ENCODE measurements around the gene IMPA2.

Gene IMPA2

DNA sequence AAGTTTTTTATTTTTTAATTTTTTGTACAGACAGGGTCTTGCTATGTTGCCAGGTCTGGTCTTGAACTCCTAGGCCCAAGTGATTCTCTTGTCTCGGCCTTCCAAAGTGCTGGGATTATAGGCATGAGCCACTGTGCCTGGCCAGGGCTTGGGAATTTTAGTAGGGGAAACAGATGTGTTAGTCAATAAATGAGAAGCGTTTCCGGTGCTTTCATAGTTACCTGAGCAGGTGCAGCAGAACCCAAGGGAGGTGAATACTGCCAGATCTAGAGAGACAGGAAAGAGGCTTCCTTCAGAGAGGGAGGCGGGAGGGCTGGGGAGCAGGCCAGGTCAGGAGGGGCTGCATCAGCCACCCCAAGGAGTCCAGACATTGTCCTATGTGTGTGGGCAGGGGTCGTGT lies 30.5 kb upstream of the IMPA2 start:
- no peak overlapping the region for H4K8ac ChIP-seq (ENCODE audit: low read depth, low read length)
- WGBS (ENCODE audit: extremely low coverage, insufficient coverage, low lambda C conversion rate) = no CpG with 5 or more reads among the region's 5 CpGs

DNA sequence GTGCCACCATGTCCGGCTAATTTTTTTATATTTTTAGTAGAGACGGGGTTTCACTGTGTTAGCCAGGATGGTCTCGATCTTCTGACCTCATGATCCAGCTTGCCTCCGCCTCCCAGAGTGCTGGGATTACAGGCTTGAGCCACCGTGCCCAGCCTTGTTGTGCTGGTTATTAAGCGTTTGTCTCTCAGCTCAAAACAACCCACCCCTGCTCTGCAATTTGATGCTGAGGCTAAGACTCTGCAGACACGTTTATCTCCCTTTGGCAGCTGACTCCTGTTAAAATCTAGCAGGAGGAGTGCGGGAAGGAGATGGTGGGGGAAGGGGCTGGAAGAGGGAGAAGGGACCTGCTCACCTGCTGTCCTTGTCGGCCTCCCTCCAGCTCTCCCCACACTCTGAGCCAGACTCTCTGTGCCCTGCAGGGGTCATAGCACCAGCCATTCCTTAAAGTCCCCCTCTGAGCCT lies 29.9 kb upstream of the IMPA2 start:
- Histone ChIP-seq H3K4me3 (ENCODE audit: low read length) (no peak overlapping the region), H4K8ac (ENCODE audit: low read depth, low read length) (no peak overlapping the region), H3K4ac (ENCODE audit: low read depth, low read length) (no peak overlapping the region), H4K5ac (ENCODE audit: low read length) (no peak overlapping the region), H3K4me1 (ENCODE audit: control insufficient read depth, low read depth, low read length) (peaks cover 3% of the 10 kb centered on the region), H3K79me1 (ENCODE audit: low read length) (no peaks in the 10 kb centered on the region), H3K18ac (ENCODE audit: low read length) (no peak overlapping the region), H3K79me2 (ENCODE audit: control insufficient read depth, insufficient read depth, low read length) (no peaks in the 10 kb centered on the region), H2BK5ac (ENCODE audit: low read length) (no peak overlapping the region), H3K56ac (ENCODE audit: low read length) (no peak overlapping the region), H2AK5ac (ENCODE audit: low read length) (no peak overlapping the region), H3K27me3 (ENCODE audit: insufficient read depth, low read length, poor library complexity) (no peaks in the 10 kb centered on the region), H3K23ac (ENCODE audit: low read length) (no peak overlapping the region), H3K4me2 (ENCODE audit: low read length) (no peak overlapping the region), H3K27ac (ENCODE audit: low read depth, low read length) (no peak overlapping the region), H3K9ac (ENCODE audit: low read length) (no peak overlapping the region), H3K36me3 (ENCODE audit: control insufficient read depth, insufficient read depth, low read length) (no peaks in the 10 kb centered on the region), H2BK15ac (replicated peaks; ENCODE audit: low read depth) (no peak overlapping the region), H2BK120ac (ENCODE audit: low read depth, low read length) (no peak overlapping the region)
- WGBS (ENCODE audit: extremely low coverage, insufficient coverage, low lambda C conversion rate) = no CpG with 5 or more reads among the region's 9 CpGs
- DNase-seq = peak; percentile 66

More for the DNA sequence above, 30.5 kb upstream of the IMPA2 start:
- H3K9ac ChIP-seq (ENCODE audit: low read length) = no peak overlapping the region
- H3K27ac ChIP-seq (ENCODE audit: low read depth, low read length) = no peak overlapping the region
- no peak overlapping the region for H3K4me3 ChIP-seq (ENCODE audit: low read length)
- H3K79me2 ChIP-seq (ENCODE audit: control insufficient read depth, insufficient read depth, low read length) = no peaks in the 10 kb centered on the region
- H2BK15ac ChIP-seq (replicated peaks; ENCODE audit: low read depth) = no peak overlapping the region
- peak overlapping the region; percentile 83 for H3K18ac ChIP-seq (ENCODE audit: low read length)
- H4K5ac ChIP-seq (ENCODE audit: low read length) = no peak overlapping the region
- no peak overlapping the region for H2BK120ac ChIP-seq (ENCODE audit: low read depth, low read length)
- peaks cover 3% of the 10 kb centered on the region for H3K4me1 ChIP-seq (ENCODE audit: control insufficient read depth, low read depth, low read length)
- no peaks in the 10 kb centered on the region for H3K27me3 ChIP-seq (ENCODE audit: insufficient read depth, low read length, poor library complexity)
- H3K36me3 ChIP-seq (ENCODE audit: control insufficient read depth, insufficient read depth, low read length) = no peaks in the 10 kb centered on the region
- no peak overlapping the region for H2BK5ac ChIP-seq (ENCODE audit: low read length)
- no peak overlapping the region for H3K4me2 ChIP-seq (ENCODE audit: low read length)
- H3K4ac ChIP-seq (ENCODE audit: low read depth, low read length) = peak overlapping the region; percentile 78
- H2AK5ac ChIP-seq (ENCODE audit: low read length) = no peak overlapping the region
- H3K23ac ChIP-seq (ENCODE audit: low read length) = no peak overlapping the region
- H3K79me1 ChIP-seq (ENCODE audit: low read length) = no peaks in the 10 kb centered on the region
- DNase-seq = no peak
- no peak overlapping the region for H3K56ac ChIP-seq (ENCODE audit: low read length)

- Histone ChIP-seq H3K4me3 (ENCODE audit: low read length) (no peak overlapping the region), H4K5ac (ENCODE audit: low read length) (no peak overlapping the region), H3K18ac (ENCODE audit: low read length) (no peak overlapping the region), H4K8ac (ENCODE audit: low read depth, low read length) (no peak overlapping the region), H3K9ac (ENCODE audit: low read length) (no peak overlapping the region), H3K79me2 (ENCODE audit: control insufficient read depth, insufficient read depth, low read length) (no peaks in the 10 kb centered on the region), H2AK5ac (ENCODE audit: low read length) (no peak overlapping the region), H3K27me3 (ENCODE audit: insufficient read depth, low read length, poor library complexity) (no peaks in the 10 kb centered on the region), H3K36me3 (ENCODE audit: control insufficient read depth, insufficient read depth, low read length) (no peaks in the 10 kb centered on the region), H2BK15ac (replicated peaks; ENCODE audit: low read depth) (no peak overlapping the region), H2BK120ac (ENCODE audit: low read depth, low read length) (no peak overlapping the region), H3K56ac (ENCODE audit: low read length) (no peak overlapping the region), H2BK5ac (ENCODE audit: low read length) (no peak overlapping the region), H3K4me2 (ENCODE audit: low read length) (no peak overlapping the region), H3K79me1 (ENCODE audit: low read length) (no peaks in the 10 kb centered on the region), H3K4me1 (ENCODE audit: control insufficient read depth, low read depth, low read length) (peaks cover 3% of the 10 kb centered on the region), H3K27ac (ENCODE audit: low read depth, low read length) (no peak overlapping the region), H3K23ac (ENCODE audit: low read length) (no peak overlapping the region), H3K4ac (ENCODE audit: low read depth, low read length) (no peak overlapping the region)
- no peak for DNase-seq
- no CpG with 5 or more reads among the region's 5 CpGs for WGBS (ENCODE audit: extremely low coverage, insufficient coverage, low lambda C conversion rate)
Measured at GRCh38 chr18:11953113-11953512, 28.2 kb upstream of the IMPA2 start.

DNA sequence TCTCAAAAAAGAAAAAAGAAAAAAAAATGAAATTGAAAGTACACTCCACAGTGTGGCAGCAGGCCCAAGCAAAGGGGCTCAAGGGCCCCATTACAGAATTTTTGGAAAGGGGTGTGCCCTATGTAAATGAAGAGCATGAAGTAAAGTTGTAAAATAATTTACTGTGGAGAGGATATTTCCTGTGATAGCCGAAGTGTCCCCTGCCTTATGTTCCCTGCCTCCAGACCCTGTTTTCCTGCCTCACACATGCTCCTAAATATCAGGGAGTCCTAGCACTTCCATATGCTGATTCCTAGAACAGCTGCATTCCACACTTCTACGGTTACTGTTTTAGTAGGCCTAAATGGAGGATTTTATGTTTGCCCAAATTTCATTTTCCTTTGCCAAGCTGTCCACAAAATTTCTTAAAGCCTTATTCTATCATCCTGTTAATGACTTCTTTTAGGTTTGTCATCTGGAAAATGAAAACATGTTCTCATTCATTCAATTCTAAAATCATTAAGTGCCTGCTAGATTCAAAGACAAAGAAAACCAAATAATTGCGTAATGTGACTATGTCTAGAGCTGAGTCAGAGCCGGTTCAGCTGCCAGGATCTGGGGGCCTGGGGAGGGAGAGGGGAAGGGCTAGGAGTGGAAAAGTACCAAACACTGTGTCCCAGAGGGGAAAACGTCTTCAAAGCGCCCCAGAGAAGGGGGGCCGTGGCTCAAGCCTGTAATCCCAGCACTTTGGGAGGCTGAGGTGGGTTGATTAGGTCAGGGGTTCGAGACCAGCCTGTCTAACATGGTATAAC lies 25.9 kb upstream of the IMPA2 start:
- WGBS (ENCODE audit: extremely low coverage, insufficient coverage, low lambda C conversion rate) = no CpG with 5 or more reads among the region's 8 CpGs
- peaks cover 3% of the 10 kb centered on the region for H3K4me1 ChIP-seq (ENCODE audit: control insufficient read depth, low read depth, low read length)

GRCh38 chr18:11956371-11957308 lies 24.7 kb upstream of the IMPA2 start:
- Histone ChIP-seq H2AK5ac (ENCODE audit: low read length) (no peak overlapping the region), H3K56ac (ENCODE audit: low read length) (no peak overlapping the region), H2BK15ac (replicated peaks; ENCODE audit: low read depth) (no peak overlapping the region), H3K79me1 (ENCODE audit: low read length) (no peaks in the 10 kb centered on the region), H3K4me1 (ENCODE audit: control insufficient read depth, low read depth, low read length) (peaks cover 1% of the 10 kb centered on the region), H3K27ac (ENCODE audit: low read depth, low read length) (no peak overlapping the region), H3K36me3 (ENCODE audit: control insufficient read depth, insufficient read depth, low read length) (no peaks in the 10 kb centered on the region), H3K23ac (ENCODE audit: low read length) (no peak overlapping the region), H3K27me3 (ENCODE audit: insufficient read depth, low read length, poor library complexity) (no peaks in the 10 kb centered on the region), H3K18ac (ENCODE audit: low read length) (no peak overlapping the region), H4K8ac (ENCODE audit: low read depth, low read length) (no peak overlapping the region), H3K79me2 (ENCODE audit: control insufficient read depth, insufficient read depth, low read length) (no peaks in the 10 kb centered on the region), H3K9ac (ENCODE audit: low read length) (no peak overlapping the region), H4K5ac (ENCODE audit: low read length) (no peak overlapping the region), H2BK5ac (ENCODE audit: low read length) (no peak overlapping the region), H3K4me2 (ENCODE audit: low read length) (no peak overlapping the region), H3K4ac (ENCODE audit: low read depth, low read length) (no peak overlapping the region), H3K4me3 (ENCODE audit: low read length) (no peak overlapping the region), H2BK120ac (ENCODE audit: low read depth, low read length) (no peak overlapping the region)
- no CpG with 5 or more reads among the region's 10 CpGs for WGBS (ENCODE audit: extremely low coverage, insufficient coverage, low lambda C conversion rate)
- DNase-seq = no peak

More for the DNA sequence above, 25.9 kb upstream of the IMPA2 start:
- H3K4me3 ChIP-seq (ENCODE audit: low read length) = no peak overlapping the region
- peak; percentile 89 for DNase-seq
- H3K27me3 ChIP-seq (ENCODE audit: insufficient read depth, low read length, poor library complexity) = no peaks in the 10 kb centered on the region
- H2BK120ac ChIP-seq (ENCODE audit: low read depth, low read length) = no peak overlapping the region
- H4K5ac ChIP-seq (ENCODE audit: low read length) = no peak overlapping the region
- H3K4ac ChIP-seq (ENCODE audit: low read depth, low read length) = no peak overlapping the region
- no peak overlapping the region for H3K23ac ChIP-seq (ENCODE audit: low read length)
- no peaks in the 10 kb centered on the region for H3K79me1 ChIP-seq (ENCODE audit: low read length)
- H2AK5ac ChIP-seq (ENCODE audit: low read length) = no peak overlapping the region
- no peaks in the 10 kb centered on the region for H3K79me2 ChIP-seq (ENCODE audit: control insufficient read depth, insufficient read depth, low read length)
- H3K36me3 ChIP-seq (ENCODE audit: control insufficient read depth, insufficient read depth, low read length) = no peaks in the 10 kb centered on the region
- H3K27ac ChIP-seq (ENCODE audit: low read depth, low read length) = peak overlapping the region; percentile 79
- no peak overlapping the region for H3K4me2 ChIP-seq (ENCODE audit: low read length)
- peak overlapping the region; percentile 28 for H2BK5ac ChIP-seq (ENCODE audit: low read length)
- H4K8ac ChIP-seq (ENCODE audit: low read depth, low read length) = no peak overlapping the region
- H2BK15ac ChIP-seq (replicated peaks; ENCODE audit: low read depth) = no peak overlapping the region
- H3K9ac ChIP-seq (ENCODE audit: low read length) = no peak overlapping the region
- H3K56ac ChIP-seq (ENCODE audit: low read length) = peak overlapping the region; percentile 63
- H3K18ac ChIP-seq (ENCODE audit: low read length) = peak overlapping the region; percentile 62
